ENCODE results near the gene DPH6.

DNA sequence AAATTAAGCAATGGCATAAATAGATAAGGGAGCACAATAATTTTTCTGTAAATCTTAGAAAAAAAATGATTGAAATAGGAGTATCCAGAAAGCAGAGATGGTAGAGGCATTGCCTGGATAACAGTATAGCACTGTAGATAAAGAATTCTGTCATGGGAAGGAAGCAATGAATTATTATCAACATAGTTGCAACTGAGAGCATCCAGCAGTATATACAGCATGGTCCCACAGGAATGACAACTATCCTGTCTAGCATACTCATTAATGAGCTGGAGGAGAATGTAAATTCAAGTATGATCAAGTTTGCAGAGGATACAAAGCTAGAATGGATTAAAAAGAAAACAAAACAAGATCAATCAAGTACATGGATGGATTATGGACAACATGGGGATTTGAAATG lies 90.8 kb downstream of the DPH6 start:
- TF ChIP-seq, protein P1, sequence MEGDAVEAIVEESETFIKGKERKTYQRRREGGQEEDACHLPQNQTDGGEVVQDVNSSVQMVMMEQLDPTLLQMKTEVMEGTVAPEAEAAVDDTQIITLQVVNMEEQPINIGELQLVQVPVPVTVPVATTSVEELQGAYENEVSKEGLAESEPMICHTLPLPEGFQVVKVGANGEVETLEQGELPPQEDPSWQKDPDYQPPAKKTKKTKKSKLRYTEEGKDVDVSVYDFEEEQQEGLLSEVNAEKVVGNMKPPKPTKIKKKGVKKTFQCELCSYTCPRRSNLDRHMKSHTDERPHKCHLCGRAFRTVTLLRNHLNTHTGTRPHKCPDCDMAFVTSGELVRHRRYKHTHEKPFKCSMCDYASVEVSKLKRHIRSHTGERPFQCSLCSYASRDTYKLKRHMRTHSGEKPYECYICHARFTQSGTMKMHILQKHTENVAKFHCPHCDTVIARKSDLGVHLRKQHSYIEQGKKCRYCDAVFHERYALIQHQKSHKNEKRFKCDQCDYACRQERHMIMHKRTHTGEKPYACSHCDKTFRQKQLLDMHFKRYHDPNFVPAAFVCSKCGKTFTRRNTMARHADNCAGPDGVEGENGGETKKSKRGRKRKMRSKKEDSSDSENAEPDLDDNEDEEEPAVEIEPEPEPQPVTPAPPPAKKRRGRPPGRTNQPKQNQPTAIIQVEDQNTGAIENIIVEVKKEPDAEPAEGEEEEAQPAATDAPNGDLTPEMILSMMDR (IDR thresholded peaks at IDR 0.05): no peak
- TF ChIP-seq EP300 (IDR thresholded peaks at IDR 0.05) (no peak), POLR2A (IDR thresholded peaks at IDR 0.05; ENCODE audit: low read depth) (no peak)

All from esophagus muscularis mucosa (tissue), 4 donors.